Lung (tissue), 12 donors: ENCODE results near the gene GRXCR1. TPM values are rescaled to one million over a fixed set of nuclear protein-coding genes. Genes with fewer than 3 reads are reported as not detected.

ENCODE experiments used
- ATAC-seq: fragments of 200-7000 bp; cut with Tn5 transposase; one replicate; pipeline ENCODE4 v1.9.1; 2020; ENCODE audit warnings: moderate number of reproducible peaks; ENCODE audit not compliant: insufficient read depth, low FRiP score
- DNase-seq, 3 donors: peaks; one replicate each; pipeline ENCODE4 v3.0.0-alpha.2; 2013 to 2017
- H3K27ac ChIP-seq, 2 donors: one replicate each; pipeline ENCODE4 v1.5.1; 2013; ENCODE audit warnings: mild to moderate bottlenecking in 2 of 2, moderate library complexity in 2 of 2, control low read depth in 1 of 2, inconsistent platforms in 1 of 2, low read depth in 1 of 2, low read length in 1 of 2
- H3K27me3 ChIP-seq, 3 donors: one replicate each; pipeline ENCODE4 v1.5.1; 2013; ENCODE audit warnings: low read length in 2 of 3; ENCODE audit not compliant: control insufficient read depth in 3 of 3, insufficient read depth in 3 of 3
- H3K36me3 ChIP-seq, 4 donors: one replicate each; pipeline ENCODE4 v1.5.1; 2013; ENCODE audit warnings: low read length in 4 of 4, mild to moderate bottlenecking in 1 of 4, moderate library complexity in 1 of 4; ENCODE audit not compliant: control insufficient read depth in 4 of 4, insufficient read depth in 4 of 4
- H3K4me1 ChIP-seq, 5 donors: one replicate each; pipeline ENCODE4 v1.5.1; 2013; ENCODE audit warnings: low read length in 5 of 5, mild to moderate bottlenecking in 2 of 5, moderate library complexity in 1 of 5; ENCODE audit not compliant: control insufficient read depth in 5 of 5, insufficient read depth in 5 of 5
- H3K4me3 ChIP-seq: one replicate; pipeline ENCODE4 v1.5.1; 2013; ENCODE audit warnings: mild to moderate bottlenecking, control low read depth, moderate library complexity
- H3K9ac ChIP-seq, 2 donors: one replicate each; pipeline ENCODE4 v1.5.1; 2013; ENCODE audit warnings: low read length in 2 of 2, control low read depth in 1 of 2; ENCODE audit not compliant: insufficient read depth in 1 of 2
- H3K9me3 ChIP-seq, 4 donors: one replicate each; pipeline ENCODE4 v1.5.1; 2013; ENCODE audit warnings: low read length in 3 of 4, mild to moderate bottlenecking in 1 of 4, moderate library complexity in 1 of 4; ENCODE audit not compliant: control insufficient read depth in 4 of 4, insufficient read depth in 3 of 4
- CTCF ChIP-seq: IDR thresholded peaks from 2 replicates; pipeline ENCODE4 v1.5.1; 2012; ENCODE audit warnings: mild to moderate bottlenecking; ENCODE audit errors: control extremely low read depth, extremely low read depth
- WGBS, 2 donors: extraction: QIAGEN DNeasy Blood & Tissue Kit; methylation state at CpG; one replicate each; pipeline ENCODE4 v1.1.7; 2013; 5-methylcytosine and 5-hydroxymethylcytosine counted together
- polyA plus RNA-seq, 2 donors: library from polyadenylated mRNA; stranded (reverse); fragments of 200-250 nt; gene quantifications; one replicate each; pipeline ENCODE4 v1.2.1, GENCODE V29; 2013
- total RNA-seq, 2 donors: library from RNA; depleted of rRNA in 1 of 2; stranded (reverse); fragments of >200 nt in 1 of 2; gene quantifications; one replicate each; pipeline ENCODE4 v1.2.1, GENCODE V29; 2014 to 2021
- donor health status: control.
- donor health status: control.
- donor health status: Bipolar disorder and iron deficiency.
- donor health status: healthy.
- donor health status: DM: yes; HTN: yes; CAD: no.

Gene GRXCR1
- total and polyA plus RNA-seq, 4 donors: not detected

- no peak for TF ChIP-seq CTCF
- WGBS, 2 donors: 28 to 39% methylated on average over 2 of the region's 2 CpGs
- H3K9me3 ChIP-seq: no peaks in the 10 kb centered on the region
- no peaks in the 10 kb centered on the region for H3K27me3 ChIP-seq
- no peaks in the 10 kb centered on the region for H3K4me1 ChIP-seq
- no peak overlapping the region for H3K4me3 ChIP-seq
- DNase-seq (peak in 1 of 3 donors; percentile 9), ATAC-seq (no peak)
- H3K36me3 ChIP-seq: no peaks in the 10 kb centered on the region
- no peak overlapping the region for H3K9ac ChIP-seq
- no peak overlapping the region for H3K27ac ChIP-seq
Observed at GRCh38 chr4:42965326-42965725, 72.8 kb downstream of the GRXCR1 start.

- DNase-seq: no peak
- no peak for TF ChIP-seq CTCF
- H3K9ac ChIP-seq: no peak overlapping the region
- no peaks in the 10 kb centered on the region for H3K4me1 ChIP-seq
- ATAC-seq: no peak
- peaks cover 0 to 6% (median 2%) of the 10 kb centered on the region in 4 donors for H3K9me3 ChIP-seq
- no peak overlapping the region for H3K27ac ChIP-seq
- H3K27me3 ChIP-seq: no peaks in the 10 kb centered on the region
- no peaks in the 10 kb centered on the region for H3K36me3 ChIP-seq
- H3K4me3 ChIP-seq: no peak overlapping the region
Observed at GRCh38 chr4:42985976-42986375, 93.5 kb downstream of the GRXCR1 start.

GRCh38 chr4:42995343-42995944 is 102.9 kb downstream of the GRXCR1 start:
- Histone ChIP-seq H3K9me3 (no peaks in the 10 kb centered on the region), H3K4me1 (no peaks in the 10 kb centered on the region), H3K36me3 (no peaks in the 10 kb centered on the region), H3K9ac (no peak overlapping the region), H3K4me3 (no peak overlapping the region), H3K27ac (no peak overlapping the region), H3K27me3 (no peaks in the 10 kb centered on the region)
- DNase-seq (peak in 2 of 3 donors; percentile 2 to 41), ATAC-seq (no peak)
- WGBS, 2 donors: 41 to 44% methylated on average over 6 of the region's 6 CpGs
- peak; percentile 16 for TF ChIP-seq CTCF

- TF ChIP-seq CTCF: no peak
- H3K27ac ChIP-seq: no peak overlapping the region
- H3K9ac ChIP-seq: no peak overlapping the region
- no peaks in the 10 kb centered on the region for H3K4me1 ChIP-seq
- H3K36me3 ChIP-seq: no peaks in the 10 kb centered on the region
- no peak for DNase-seq
- WGBS, 2 donors: 95 to 100% methylated on average over 1 of the region's 1 CpG
- peaks cover 0 to 10% (median 5%) of the 10 kb centered on the region in 4 donors for H3K9me3 ChIP-seq
- ATAC-seq: no peak
- H3K27me3 ChIP-seq: no peaks in the 10 kb centered on the region
- no peak overlapping the region for H3K4me3 ChIP-seq
Observed at GRCh38 chr4:43008793-43009192, 116.3 kb downstream of the GRXCR1 start.
